GM18870 (cell line): Measurements from ENCODE around the gene CACNG4.
"Not testable (repeated sequence)": the region's sequence is repeated elsewhere in the genome, so short reads cannot be mapped to it uniquely, and the experiment has no call there.

Experiments used
- ATAC-seq: cut with Tn5 transposase; IDR thresholded peaks from one replicate; pipeline ENCODE4 v1.9.1; 2021; ENCODE audit warnings: moderate library complexity; ENCODE audit not compliant: unreplicated experiment

Gene CACNG4

DNA sequence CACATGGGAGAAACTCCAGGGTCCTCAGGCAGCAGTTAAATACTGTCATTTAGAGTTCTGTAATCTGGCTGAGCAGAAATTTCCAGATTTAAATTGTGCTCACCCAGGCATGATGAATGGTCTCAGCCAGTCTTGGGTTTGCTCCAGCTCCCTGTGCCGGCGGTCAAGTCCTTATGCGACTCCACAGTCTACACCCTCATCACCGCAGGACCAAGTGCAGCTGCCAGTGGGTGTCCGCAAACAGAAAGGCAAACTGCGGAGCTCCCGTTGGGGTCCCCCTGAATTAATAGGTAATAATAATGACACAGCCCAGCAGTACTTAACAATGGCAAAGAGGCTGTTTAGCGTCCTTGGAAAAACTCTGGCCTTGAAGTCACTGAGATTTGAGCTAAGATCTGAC is 3.9 kb upstream of the CACNG4 start:
- ATAC-seq = no peak

DNA sequence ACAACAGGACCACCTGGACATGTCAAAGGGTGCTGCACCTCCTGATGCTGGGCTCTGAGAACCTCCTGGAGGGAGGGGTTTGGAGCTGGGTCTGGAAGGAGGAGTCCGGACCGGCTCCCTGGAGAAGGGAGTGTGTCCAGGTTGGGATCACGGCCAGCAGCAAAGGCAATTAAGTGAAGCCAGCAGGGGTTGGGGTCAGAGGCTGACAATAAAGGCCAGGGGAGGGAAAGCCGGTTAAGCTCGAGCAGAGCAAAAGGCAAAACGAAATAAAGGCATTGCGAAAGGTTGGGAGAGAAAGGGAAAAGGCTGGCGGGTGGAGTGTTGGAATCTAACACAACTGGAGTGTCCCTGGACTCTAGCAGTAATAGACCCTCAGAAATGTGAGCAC is 992 bp upstream of the CACNG4 start:
- ATAC-seq = no peak

DNA sequence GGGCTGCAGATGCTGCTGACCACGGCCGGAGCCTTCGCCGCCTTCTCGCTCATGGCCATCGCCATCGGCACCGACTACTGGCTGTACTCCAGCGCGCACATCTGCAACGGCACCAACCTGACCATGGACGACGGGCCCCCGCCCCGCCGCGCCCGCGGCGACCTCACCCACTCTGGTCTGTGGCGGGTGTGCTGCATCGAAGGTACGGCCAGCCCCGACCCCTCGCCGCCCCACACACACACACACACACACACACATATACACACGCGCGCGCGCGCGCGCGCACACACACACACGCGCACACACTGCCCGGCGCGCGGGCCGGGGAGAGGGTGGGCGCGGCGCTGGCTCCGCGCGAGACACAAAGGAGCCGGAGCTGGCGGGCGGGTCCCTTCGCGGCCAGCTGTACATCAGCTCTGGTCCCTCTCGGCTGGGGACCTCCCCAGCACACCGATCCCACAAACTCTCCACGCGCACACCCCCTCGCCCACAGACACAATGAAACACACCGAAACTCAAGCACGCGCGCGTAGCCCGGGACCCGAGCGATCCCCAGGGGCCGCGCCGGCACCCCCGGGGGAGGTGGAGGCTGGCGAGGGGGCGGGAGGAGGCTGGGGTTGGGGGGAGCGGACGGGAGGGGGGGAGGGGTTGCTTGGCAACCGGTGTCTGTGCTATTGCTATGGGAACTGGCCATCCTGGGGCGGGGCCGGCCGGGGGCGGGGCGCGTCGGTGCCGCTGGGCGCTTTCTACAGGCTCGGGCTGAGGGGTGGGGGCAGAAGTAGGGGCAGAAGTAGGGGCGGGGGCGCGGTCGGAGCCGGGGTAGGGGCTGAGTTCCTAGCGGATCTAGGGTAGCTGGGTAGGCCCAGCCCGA is 658 bp downstream of the CACNG4 start:
- ATAC-seq = no peak

DNA sequence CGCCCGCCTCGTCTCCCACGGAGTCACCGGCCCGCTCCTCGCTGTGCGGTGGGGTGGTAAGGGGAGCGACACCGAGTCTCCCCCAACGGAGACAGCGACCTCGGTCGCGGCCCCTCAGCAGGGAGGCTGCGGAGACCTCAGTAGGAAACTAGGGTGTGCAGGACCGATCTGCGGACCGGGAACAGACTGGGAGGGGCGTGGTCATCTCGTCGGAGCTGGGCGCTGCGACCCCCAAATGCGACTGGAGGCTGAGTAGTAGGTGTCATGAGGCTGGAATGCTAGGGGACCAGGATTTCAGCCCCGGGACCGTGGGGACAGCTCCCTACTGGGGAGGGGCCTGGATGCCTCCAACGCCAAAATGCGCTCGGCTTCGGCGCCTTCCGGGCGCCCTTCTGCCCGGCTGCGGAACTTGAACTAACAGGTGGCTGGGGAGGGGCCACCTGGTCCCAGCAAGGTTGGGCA is 1.3 kb downstream of the CACNG4 start:
- ATAC-seq = no peak

DNA sequence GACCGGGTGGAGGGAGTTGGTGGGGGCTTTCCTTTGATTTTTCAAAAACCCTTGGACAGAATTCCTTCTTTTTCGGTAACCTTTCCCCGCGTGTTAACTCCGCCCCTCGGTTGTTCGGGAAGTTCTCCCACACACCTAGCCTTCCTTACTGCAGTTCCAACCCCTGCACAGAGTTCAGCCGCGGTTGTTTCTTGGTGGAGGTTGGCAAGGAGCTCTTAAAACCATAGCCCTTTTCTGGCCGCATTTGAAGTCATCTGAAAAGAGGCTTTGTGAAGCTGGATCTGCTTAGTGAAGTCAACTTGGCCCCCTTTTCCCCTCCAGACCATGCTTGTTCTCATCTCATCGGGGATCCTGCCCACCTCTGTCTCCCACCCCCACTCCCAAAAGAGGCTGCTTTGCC is 1.8 kb downstream of the CACNG4 start:
- ATAC-seq = no peak

DNA sequence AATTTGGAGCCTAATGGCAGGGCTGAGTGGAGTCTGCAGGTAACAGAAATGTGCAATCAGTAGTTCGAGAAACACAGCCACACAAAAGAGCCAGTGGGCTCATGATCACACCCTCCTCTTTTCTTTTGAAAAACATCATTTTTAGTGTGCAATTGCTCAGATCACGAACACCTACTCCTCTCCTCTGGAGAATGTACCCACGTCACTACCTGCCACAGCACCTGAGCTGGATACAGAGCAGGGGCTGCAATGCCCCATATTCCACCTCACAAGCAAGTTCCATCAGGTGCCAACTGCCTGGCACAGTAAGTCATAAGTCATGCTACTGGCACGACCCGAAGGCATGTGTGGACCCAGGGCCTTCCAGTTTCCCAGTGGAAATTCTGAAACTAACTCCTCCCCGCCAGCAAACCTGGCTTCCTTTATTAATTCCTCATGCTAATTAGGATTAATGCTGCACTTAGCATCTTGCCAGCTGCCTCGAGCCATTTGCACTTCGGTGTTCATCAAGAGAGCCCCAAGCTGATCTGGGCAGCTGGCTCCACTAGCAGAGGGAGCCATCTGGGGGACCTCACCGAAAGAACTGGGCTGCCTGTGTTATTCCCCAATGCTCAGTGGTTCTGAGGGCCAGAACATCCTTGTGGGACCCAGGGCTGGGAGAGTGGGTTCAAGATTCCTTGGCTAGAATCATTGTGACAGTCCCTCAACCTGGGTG is 2.4 kb downstream of the CACNG4 start:
- no peak for ATAC-seq

DNA sequence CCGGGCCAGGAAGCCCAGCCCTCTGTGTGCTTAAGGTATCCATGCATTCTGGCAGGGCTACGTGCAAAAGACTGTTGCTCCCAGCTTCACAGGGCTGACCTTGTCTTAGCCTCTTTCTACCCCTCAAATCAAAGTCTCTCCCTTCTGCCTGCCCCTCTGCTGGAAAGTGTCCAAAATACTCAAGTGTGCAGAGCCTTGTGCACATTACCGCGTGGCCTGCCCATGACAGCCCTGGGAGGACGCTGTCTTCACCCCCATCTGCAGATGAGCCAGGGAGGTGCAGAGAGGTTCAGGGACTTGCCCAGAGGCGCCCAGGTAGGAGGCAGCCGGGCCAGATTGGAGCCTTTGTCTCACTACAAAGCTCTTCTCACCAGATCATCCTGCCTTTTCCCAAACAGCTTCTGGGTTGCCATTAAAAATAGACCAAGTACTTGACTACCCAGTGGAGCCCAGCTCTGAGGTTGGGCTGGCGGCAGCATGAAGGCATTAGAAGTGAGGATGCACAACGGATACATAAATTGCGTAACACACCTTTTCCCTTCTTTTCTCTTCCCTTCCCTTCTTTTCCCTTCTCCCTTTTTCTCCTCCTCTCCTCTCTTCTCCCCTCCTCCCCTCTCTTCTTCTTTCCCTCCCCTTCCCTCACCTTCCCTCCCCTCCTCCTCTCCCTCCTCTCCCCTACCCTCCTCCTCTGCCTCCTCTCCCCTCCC is 3.5 kb downstream of the CACNG4 start:
- ATAC-seq = no peak

DNA sequence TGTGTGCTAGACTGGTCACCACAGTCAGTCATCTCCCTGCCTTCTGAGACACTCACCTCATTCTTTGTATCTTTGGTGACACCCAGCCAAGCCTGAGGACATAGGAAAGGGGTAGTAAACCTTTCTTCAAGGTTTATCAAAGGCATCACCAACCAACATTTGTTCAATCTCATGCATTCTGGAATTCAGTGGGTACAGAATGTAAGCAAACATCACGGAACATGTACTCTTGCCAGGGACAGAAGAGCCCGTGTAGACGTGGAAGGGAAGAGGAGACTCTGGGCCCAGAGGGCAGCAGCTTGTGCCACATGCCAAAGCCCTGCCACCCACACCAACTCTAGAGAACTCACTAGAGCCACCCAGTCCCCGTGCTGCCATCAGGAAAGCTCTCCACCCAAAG is 4.4 kb downstream of the CACNG4 start:
- ATAC-seq = no peak

DNA sequence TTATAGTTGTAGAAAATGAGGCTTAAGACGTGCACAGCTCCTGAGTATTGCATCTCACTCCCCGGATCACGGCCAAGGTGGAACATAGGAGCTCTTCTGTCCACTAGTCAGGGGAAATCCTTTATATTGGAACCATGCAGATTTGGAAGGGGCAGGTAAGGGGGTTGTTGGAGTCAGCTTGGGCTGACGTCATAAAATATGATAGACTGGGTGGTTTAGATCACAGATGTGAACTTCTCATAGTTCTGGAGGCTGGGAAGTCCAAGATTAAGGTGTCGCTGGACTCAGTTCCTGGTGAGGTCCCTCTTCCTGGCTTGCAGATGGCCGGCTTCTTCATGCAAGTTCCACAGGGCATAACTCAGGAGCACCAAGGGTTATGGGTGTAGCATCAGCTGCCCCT is 5.6 kb downstream of the CACNG4 start:
- ATAC-seq = no peak

DNA sequence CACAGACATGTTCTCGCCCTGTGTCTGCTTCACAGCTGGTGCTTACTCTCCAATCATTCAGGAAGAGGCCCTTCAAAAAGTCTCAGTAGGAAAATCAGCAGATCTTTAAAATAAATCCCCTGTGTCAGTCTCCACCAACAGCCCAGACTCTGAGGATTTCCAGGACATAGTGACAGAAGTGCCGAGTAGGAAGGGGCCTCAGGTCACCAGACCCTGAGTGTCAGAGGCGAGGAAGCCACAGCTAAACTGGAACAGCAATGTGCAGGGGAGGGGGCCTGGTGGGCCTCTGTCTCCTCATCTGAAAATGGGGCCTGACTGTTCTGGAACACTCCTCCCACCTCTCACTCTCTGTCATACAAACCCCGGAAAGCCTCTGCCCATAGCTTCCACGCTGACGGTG is 6.3 kb downstream of the CACNG4 start:
- ATAC-seq = no peak

DNA sequence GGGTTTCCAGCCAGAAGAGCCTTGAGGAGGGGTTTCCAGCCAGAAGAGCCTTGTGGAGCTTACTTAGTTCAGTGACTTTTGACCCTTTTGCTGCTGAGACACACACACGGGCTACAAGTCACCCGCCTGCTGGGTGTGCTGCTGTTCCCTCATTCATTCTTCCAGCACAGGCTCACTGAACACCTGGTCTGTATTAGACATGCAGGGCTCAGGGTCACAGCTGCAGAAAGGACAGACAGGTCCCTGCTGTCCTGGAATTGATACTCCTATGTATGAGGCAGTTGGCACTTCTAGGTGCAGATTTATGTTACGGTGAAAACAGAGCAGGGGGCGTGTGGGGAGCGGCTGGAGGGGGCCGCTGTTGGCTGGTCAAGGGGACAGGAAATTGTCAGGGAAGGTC is 6.8 kb downstream of the CACNG4 start:
- no peak for ATAC-seq

DNA sequence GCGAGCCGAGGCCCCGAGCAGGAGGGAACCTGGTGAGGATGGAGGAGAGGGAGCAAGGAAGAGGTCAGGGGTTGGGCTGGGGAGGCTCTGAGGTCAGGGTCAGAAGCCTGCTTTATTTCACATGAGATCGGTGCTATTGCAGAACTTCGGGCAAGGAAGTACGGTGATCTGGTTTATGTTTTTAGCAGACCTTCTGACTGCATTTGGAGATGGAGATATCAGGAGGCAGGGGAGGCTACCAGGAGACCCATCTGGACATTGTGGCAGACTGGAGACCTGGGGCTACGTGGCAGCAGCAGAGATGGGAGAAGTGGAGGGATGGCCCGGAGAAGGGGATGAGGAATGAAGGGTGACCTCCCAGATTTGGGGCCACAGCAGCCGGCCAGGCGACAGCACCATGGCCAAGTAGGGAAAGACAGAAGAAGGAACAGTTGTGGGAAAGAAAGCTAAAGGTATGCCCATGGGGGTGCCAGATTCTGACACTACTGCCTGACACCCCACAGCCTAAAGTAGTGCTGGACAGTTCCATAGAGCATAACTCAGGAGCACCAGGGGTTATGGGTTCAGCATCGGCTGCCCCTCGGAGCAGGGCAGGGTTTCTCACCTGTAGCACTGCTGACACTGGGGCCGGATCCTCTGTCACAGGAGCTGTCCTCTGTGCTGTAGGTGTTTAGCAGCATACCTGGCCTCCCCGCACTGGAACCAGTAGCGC is 7.4 kb downstream of the CACNG4 start:
- no peak for ATAC-seq

DNA sequence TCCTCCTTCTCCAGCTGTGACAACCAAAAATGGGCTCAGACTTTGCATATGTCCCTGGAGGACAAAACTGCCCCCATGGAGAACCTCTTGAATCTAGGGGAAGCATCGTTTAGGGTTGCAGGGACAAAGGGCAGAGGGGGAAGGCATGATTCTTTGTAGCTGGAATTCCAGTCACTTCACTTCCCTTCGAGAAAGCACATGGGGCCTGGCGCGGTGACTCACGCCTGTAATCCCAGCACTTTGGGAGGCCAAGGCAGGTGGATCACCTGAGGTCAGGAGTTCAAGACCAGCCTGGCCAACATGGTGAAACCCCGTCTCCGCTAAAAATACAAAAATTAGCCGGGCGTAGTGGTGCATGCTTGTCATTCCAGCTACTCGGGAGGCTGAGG is 7.9 kb downstream of the CACNG4 start:
- ATAC-seq = not testable (repeated sequence)

DNA sequence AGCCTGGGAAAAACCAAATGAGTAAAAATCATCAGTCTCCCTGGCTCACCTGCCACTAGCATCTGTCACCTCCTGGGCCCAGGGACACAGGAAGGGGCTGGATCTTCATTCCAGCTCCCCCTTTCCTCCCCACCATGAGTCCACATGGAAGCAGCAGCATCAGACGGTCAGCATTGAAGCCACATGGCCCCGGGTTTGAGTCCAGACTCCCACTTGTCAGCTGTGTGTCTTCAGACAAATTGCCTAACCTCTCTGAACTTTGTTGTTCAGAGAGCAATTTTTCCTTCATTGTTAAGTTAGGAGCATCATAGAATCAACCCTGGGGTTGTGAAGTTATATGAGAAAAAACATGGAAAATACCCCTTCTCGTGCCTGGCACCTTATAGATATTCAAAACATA is 10.7 kb downstream of the CACNG4 start:
- no peak for ATAC-seq

DNA sequence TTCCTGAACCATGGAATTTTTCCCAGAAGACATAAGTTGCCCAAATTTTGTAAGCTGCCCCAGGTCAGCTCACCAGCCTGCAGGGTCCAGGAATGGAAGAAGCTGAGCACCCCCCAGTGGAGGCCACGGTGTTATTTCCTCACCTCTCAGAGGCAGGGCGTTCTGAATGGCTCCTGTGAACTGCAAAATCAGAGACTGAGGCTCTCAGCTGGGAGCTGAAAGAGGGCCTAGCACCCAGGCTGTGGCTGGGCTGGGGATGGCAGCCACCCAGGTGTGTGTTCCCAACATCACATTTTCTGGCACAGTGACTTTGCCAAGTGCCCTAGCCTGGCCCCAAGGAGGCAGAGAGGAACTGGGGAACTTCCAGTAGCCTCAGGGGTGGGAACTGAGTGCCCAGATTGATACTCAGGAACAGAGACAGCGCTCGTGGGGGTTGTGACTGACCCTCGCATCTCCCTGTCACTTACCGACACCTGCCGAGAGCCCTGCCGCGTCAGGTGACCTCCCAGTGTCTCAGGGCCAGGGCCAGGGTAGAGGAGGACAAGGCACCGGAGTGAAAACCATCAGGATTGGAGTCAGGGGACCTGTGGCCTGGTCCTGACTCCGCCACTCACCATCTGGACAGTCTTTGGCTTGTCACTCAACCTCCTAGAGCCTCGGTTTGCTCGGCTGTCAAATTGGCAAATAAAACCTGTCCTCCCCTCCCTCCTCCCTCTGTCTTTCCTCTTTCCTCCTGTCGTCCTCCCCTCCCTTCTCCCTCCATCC is 11.3 kb downstream of the CACNG4 start:
- no peak for ATAC-seq

DNA sequence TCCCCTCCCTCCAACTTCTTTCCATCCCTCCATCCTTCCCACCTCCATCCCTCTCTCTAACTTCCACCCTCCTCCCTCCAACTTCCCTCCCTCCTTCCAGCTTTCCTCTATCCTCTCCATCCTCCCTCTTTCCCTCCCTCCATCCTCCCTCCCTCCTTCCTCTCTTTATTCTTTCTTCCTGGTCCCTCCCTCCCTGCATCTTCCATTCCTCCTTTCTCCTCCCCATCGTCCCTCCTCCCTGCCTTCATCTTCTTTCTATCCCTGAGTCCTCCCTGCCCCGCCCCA is 11.8 kb downstream of the CACNG4 start:
- ATAC-seq = no peak

DNA sequence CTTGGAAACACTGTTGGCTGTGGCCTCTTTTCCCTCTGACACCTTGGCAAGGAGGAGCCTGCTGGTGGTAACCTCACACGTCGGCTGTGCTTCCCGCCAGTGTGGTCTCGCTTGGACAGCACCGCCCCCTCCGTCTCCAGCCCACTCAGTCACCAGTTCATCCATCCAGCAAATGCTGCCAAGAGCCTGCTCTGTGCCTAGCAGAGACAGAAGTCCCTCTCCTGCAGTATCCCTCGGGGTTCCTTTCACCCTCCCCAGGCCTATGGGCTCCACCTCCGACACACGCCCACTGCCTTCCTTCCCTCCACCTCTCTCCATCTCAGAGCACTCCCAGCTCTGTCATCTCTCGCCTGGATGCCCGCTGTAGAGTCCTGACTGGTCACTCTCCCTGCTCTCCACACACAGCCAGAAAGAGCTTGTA is 12.3 kb downstream of the CACNG4 start:
- ATAC-seq = no peak

DNA sequence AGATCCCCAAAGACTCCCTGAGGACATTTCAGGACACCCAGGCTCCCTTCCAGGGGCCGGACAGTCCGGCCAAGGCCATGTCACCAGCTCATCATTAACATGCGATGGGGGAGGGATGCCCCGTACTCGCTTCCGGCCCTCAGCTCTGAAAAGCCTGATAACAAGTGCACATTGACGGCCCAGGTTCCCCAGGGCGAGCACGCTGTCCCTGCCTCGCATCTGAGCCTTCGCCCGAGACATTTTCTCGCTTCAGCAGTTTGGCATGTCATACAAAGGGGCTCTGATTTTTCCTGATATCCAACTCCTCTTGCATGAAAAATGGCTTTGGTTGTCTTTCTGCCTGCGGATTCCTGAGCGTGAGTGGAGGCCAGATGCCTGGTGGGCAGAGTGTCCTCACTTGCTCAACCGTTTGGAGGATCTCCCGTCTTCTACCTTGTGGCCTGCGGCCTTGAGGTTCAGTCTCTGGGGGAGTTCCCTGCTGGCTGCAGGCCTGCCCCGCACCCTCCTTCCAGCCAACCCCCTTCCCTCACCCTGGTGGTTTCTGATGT is 14.1 kb downstream of the CACNG4 start:
- no peak for ATAC-seq

DNA sequence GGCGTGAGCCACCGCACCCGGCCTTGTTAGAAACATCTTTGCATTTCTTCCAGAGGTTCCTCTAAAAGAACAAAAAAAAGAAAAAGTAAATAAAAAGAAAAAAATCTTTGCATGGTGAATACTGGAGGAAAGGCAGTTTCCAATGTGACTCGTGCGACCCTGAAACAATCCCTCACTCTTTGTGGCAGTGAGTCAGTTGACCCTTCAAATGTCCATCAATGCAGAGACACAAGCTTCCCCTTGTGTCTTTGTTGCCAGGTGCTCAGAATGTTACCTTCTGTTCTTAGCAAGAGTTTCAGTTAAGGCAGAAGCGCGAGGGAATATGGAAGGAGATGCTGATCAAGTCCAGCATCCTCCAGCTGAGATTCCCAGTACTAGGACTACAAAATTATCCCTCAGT is 16.4 kb downstream of the CACNG4 start:
- no peak for ATAC-seq

DNA sequence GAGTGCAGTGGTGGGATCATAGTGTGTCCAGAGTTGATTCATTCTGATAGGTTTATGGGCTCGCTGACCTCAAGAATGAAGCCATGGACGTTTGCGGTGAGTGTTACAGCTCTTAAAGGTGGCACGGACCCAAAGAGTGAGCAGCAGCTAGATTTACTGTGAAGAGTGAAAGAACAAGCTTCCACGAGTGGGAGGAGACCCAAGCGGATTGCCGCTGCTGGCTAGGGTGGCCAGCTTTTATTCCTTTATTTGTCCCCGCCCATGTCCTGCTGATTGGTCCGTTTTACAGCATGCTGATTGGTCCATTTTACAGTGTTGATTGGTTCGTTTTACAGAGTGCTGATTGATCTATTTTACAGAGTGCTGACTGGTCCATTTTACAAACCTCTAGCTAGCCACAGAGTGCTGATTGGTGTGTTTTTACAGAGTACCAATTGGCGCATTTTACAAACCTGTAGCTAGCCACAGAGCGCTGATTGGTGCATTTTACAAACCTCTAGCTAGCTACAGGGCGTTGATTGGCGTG is 17.5 kb downstream of the CACNG4 start:
- no peak for ATAC-seq
